Adrenal gland (tissue), 12 donors: ENCODE data around the gene CNTD1. TPM values are rescaled to one million over a fixed set of nuclear protein-coding genes. Genes with fewer than 3 reads are reported as not detected.

ENCODE experiments used
- DNase-seq, 7 donors: peaks; one replicate each; pipeline ENCODE4 v3.0.0-alpha.2; 2019 to 2020
- H3K27ac ChIP-seq, 5 donors: fragments of 200-600 bp; sonication (generic) in 4 of 5; 1 replicate in 3 of 5; 2 replicates in 2 of 5; pipeline versions ENCODE4 v1.5.1 to v1.8.0; 2016 to 2020; ENCODE audit warnings: mild to moderate bottlenecking in 1 of 5
- H3K27me3 ChIP-seq: fragments of 200-600 bp; 2 replicates; pipeline ENCODE4 v1.8.0; 2021
- H3K36me3 ChIP-seq, 2 donors: fragments of 200-600 bp; replicated peaks in 1 of 2; 1 replicate in 1 of 2; 2 replicates in 1 of 2; pipeline versions ENCODE4 v1.5.1 to v1.8.0; 2018 to 2022
- H3K4me1 ChIP-seq, 2 donors: fragments of 200-600 bp; replicated peaks in 1 of 2; 1 replicate in 1 of 2; 2 replicates in 1 of 2; pipeline versions ENCODE4 v1.5.1 to v1.8.0; 2018 to 2021
- H3K4me3 ChIP-seq, 4 donors: fragments of 200-600 bp; sonication (generic) in 3 of 4; one replicate each; pipeline ENCODE4 v1.5.1; 2016 to 2018
- H3K9me3 ChIP-seq, 3 donors: fragments of 200-600 bp; sonication (generic) in 1 of 3; replicated peaks in 1 of 3; 1 replicate in 2 of 3; 2 replicates in 1 of 3; pipeline versions ENCODE4 v1.5.1 to v1.8.0; 2016 to 2021
- CTCF ChIP-seq, 6 experiments: fragments of 450-650 bp in 4 of 6; fragments of 200-600 bp in 2 of 6; sonication (generic) in 1 of 6; IDR thresholded peaks; 1 replicate in 5 of 6; 2 replicates in 1 of 6; pipeline versions ENCODE4 v1.5.1 to v1.8.0; 2016 to 2021; ENCODE audit warnings: antibody characterized with exemption in 6 of 6, mild to moderate bottlenecking in 2 of 6, moderate library complexity in 1 of 6
- POLR2A ChIP-seq, 2 donors: fragments of 450-650 bp; IDR thresholded peaks; one replicate each; pipeline ENCODE4 v1.6.1; 2017; ENCODE audit warnings: antibody characterized with exemption in 2 of 2, mild to moderate bottlenecking in 2 of 2, moderate library complexity in 1 of 2
- WGBS, 4 donors: extraction: QIAGEN DNeasy Blood & Tissue Kit in 2 of 4; methylation state at CpG; one replicate each; pipeline versions ENCODE4 v1.1.5 to v1.1.7; 2013 to 2017; 5-methylcytosine and 5-hydroxymethylcytosine counted together
- intact Hi-C, 2 donors: fragments of 100-400 bp; cut with DNase I; formaldehyde crosslinking; loops; one replicate each; pipeline versions ENCODE4 v1.14.1 to v1.15.0; 2022 to 2023
- polyA plus RNA-seq, 3 donors: library from polyadenylated mRNA; stranded (reverse); fragments of 200-250 nt in 2 of 3; fragments of 350-450 nt in 1 of 3; fragmentation: Illumina TruSeq in 1 of 3; extraction: RNeasy Lipid Tissue Mini Kit (QIAGEN cat#74804) in 1 of 3; gene quantifications; one replicate each; pipeline ENCODE4 v1.2.3, GENCODE V29; 2013 to 2014
- total RNA-seq, 9 donors: library from RNA; depleted of rRNA in 4 of 9; stranded (reverse); fragments of >200 nt in 4 of 9; fragments of 120-200 nt in 1 of 9; fragmentation: NEBNext Ultra II Directional in 1 of 9; extraction: Animal tissue kit (Norgen Biotek cat#: 25700) in 1 of 9; gene quantifications; one replicate each; pipeline versions ENCODE4 v1.1.0 to v1.2.4, GENCODE V29; 2013 to 2023
- donor health status: healthy with polysubstance abuse.
- donor health status: Bipolar disorder and iron deficiency.
- donor health status: DM: yes; HTN: yes; CAD: no.
- donor health status: DM: no; HTN: no; CAD: no.
- donor health status: DM: no; HTN: no; CAD: no.
- donor health status: DM: yes; HTN: yes; CAD: no.

Gene CNTD1
- total and polyA plus RNA-seq, 12 donors, result 0.24 to 8.2 (median 0.32) TPM; not detected in 5

- no peaks in the 10 kb centered on the region for H3K36me3 ChIP-seq
- H3K4me1 ChIP-seq, result peaks cover 14 to 39% of the 10 kb centered on the region in 2 donors
- intact Hi-C loops, result no loop called here
- H3K27ac ChIP-seq, result peak overlapping the region in 2 of 5 donors; percentile 54 to 75
- H3K27me3 ChIP-seq, result no peaks in the 10 kb centered on the region
- TF ChIP-seq CTCF (IDR thresholded peaks at IDR 0.05) (no peak), POLR2A (IDR thresholded peaks at IDR 0.05) (no peak)
- WGBS, 4 donors, result 61 to 88% (median 73%) methylated on average over 15 of the region's 15 CpGs
- H3K9me3 ChIP-seq, result no peaks in the 10 kb centered on the region
- DNase-seq, result peak in 2 of 7 donors; percentile 35 to 46
- H3K4me3 ChIP-seq, result peak overlapping the region in 1 of 4 donors; percentile 56
Measured at GRCh38 chr17:42852351-42852750, 53.7 kb downstream of the CNTD1 start.

- Histone ChIP-seq H3K36me3 (no peaks in the 10 kb centered on the region), H3K4me3 (peak overlapping the region in 1 of 4 donors; percentile 56), H3K27ac (peak overlapping the region in 2 of 5 donors; percentile 54 to 75), H3K9me3 (no peaks in the 10 kb centered on the region), H3K27me3 (no peaks in the 10 kb centered on the region), H3K4me1 (peaks cover 14 to 37% of the 10 kb centered on the region in 2 donors)
- DNase-seq, result peak in 1 of 7 donors; percentile 47
- intact Hi-C loops, result no loop called here
- WGBS, 4 donors, result 31 to 62% (median 49%) methylated on average over 4 of the region's 4 CpGs
- no peak for TF ChIP-seq POLR2A (IDR thresholded peaks at IDR 0.05)
- peak in 1 of 6 experiments; percentile 4 for TF ChIP-seq CTCF (IDR thresholded peaks at IDR 0.05)
Measured at GRCh38 chr17:42853004-42853403, 54.3 kb downstream of the CNTD1 start.

- TF ChIP-seq POLR2A (IDR thresholded peaks at IDR 0.05) (no peak), CTCF (IDR thresholded peaks at IDR 0.05) (no peak)
- no peaks in the 10 kb centered on the region for H3K36me3 ChIP-seq
- H3K9me3 ChIP-seq, result no peaks in the 10 kb centered on the region
- H3K27me3 ChIP-seq, result no peaks in the 10 kb centered on the region
- peak overlapping the region in 2 of 4 donors; percentile 6 to 56 for H3K4me3 ChIP-seq
- H3K27ac ChIP-seq, result peak overlapping the region in 1 of 5 donors; percentile 24
- 71 to 79% (median 75%) methylated on average over 5 of the region's 5 CpGs for WGBS, 4 donors
- intact Hi-C loops, result no loop called here
- DNase-seq, result no peak
- H3K4me1 ChIP-seq, result peaks cover 14 to 37% of the 10 kb centered on the region in 2 donors
Measured at GRCh38 chr17:42853597-42853967, 54.9 kb downstream of the CNTD1 start.

GRCh38 chr17:42853968-42854790 is 55.5 kb downstream of the CNTD1 start:
- Histone ChIP-seq H3K36me3 (no peaks in the 10 kb centered on the region), H3K27me3 (no peaks in the 10 kb centered on the region), H3K4me1 (peaks cover 14 to 37% of the 10 kb centered on the region in 2 donors), H3K27ac (peak overlapping the region in 1 of 5 donors; percentile 24), H3K4me3 (peak overlapping the region in 2 of 4 donors; percentile 6 to 56), H3K9me3 (no peaks in the 10 kb centered on the region)
- 79 to 84% (median 80%) methylated on average over 11 to 15 of the region's 15 CpGs for WGBS, 4 donors
- intact Hi-C loops, result no loop called here
- DNase-seq, result no peak
- TF ChIP-seq CTCF (IDR thresholded peaks at IDR 0.05) (no peak), POLR2A (IDR thresholded peaks at IDR 0.05) (no peak)
